H1 (cell line): ENCODE results near the gene ABHD6. TPM values are rescaled to one million over a fixed set of nuclear protein-coding genes. Genes with fewer than 3 reads are reported as not detected.

ENCODE experiments used
- CTCF ChIA-PET: fragments of 300-600 bp; sonication (Branson Sonifier 250); formaldehyde crosslinking; loops from one replicate; lab custom pipeline; 2021; ENCODE audit not compliant: partially characterized antibody; lab: Charles Lee
- POLR2A ChIA-PET: fragments of 300-600 bp; sonication (Branson Sonifier 250); formaldehyde crosslinking; loops from one replicate; lab custom pipeline; 2021; ENCODE audit warnings: inconsistent platforms; ENCODE audit not compliant: partially characterized antibody; lab: Charles Lee
- DNase-seq, 2 experiments: peaks; one replicate each; pipeline versions ENCODE4 v3.0.0 to v3.0.0-alpha.2; 2010 to 2022; ENCODE audit warnings: low spot score in 2 of 2, low read depth in 1 of 2, mixed read lengths in 1 of 2
- FAIRE-seq: peaks from 2 replicates; lab custom pipeline; 2011; peaks lifted over from hg19 to GRCh38; lab: Jason Lieb, UNC
- H2AFZ ChIP-seq: 2 replicates; pipeline ENCODE4 v1.8.1; 2012; ENCODE audit warnings: low read length, inconsistent platforms
- H2AK5ac ChIP-seq: 2 replicates; pipeline ENCODE4 v1.6.1; 2013; ENCODE audit warnings: low read depth, low read length
- H2BK120ac ChIP-seq: replicated peaks from 2 replicates; pipeline ENCODE3; 2013; ENCODE audit warnings: low read depth, low read length, inconsistent platforms
- H2BK12ac ChIP-seq: 2 replicates; pipeline ENCODE4 v1.6.1; 2013; ENCODE audit warnings: low read depth, low read length
- H2BK15ac ChIP-seq: 2 replicates; pipeline ENCODE4 v1.6.1; 2013; ENCODE audit warnings: low read length
- H2BK20ac ChIP-seq: 2 replicates; pipeline ENCODE4 v1.6.1; 2013; ENCODE audit warnings: low read length
- H2BK5ac ChIP-seq: 2 replicates; pipeline ENCODE4 v1.6.1; 2013; ENCODE audit warnings: low read depth, low read length
- H3K14ac ChIP-seq: 2 replicates; pipeline ENCODE4 v1.6.1; 2013; ENCODE audit warnings: inconsistent platforms; ENCODE audit not compliant: insufficient read length
- H3K18ac ChIP-seq: 2 replicates; pipeline ENCODE4 v1.6.1; 2013; ENCODE audit warnings: low read length; ENCODE audit errors: extremely low read depth
- H3K23ac ChIP-seq: 2 replicates; pipeline ENCODE4 v1.6.1; 2013; ENCODE audit warnings: inconsistent platforms; ENCODE audit not compliant: insufficient read length
- H3K23me2 ChIP-seq: 2 replicates; pipeline ENCODE4 v1.6.1; 2013; ENCODE audit warnings: low read depth, low read length
- H3K27ac ChIP-seq: 2 replicates; pipeline ENCODE4 v1.6.1; 2011; ENCODE audit warnings: low read depth, low read length, inconsistent platforms
- H3K27me3 ChIP-seq, 4 experiments: replicated peaks in 1 of 4; 1 replicate in 1 of 4; 2 replicates in 3 of 4; pipeline versions ENCODE4 v1.6.1 to v1.8.1; 2011 to 2013; ENCODE audit warnings: low read length in 3 of 4, mild to moderate bottlenecking in 3 of 4, inconsistent platforms in 2 of 4, mixed read lengths in 2 of 4, moderate library complexity in 1 of 4; ENCODE audit not compliant: control insufficient read depth in 3 of 4, insufficient read depth in 3 of 4; ENCODE audit errors: extremely low read depth in 1 of 4
- H3K36me3 ChIP-seq, 4 experiments: 2 replicates each; pipeline versions ENCODE4 v1.6.1 to v1.8.1; 2011 to 2013; ENCODE audit warnings: mild to moderate bottlenecking in 4 of 4, low read length in 3 of 4, moderate library complexity in 2 of 4, control low read depth in 1 of 4, inconsistent platforms in 1 of 4; ENCODE audit not compliant: insufficient read depth in 4 of 4, control insufficient read depth in 2 of 4
- H3K4ac ChIP-seq: replicated peaks from 2 replicates; pipeline ENCODE3; 2013; ENCODE audit warnings: low read length, low read depth, mixed read lengths, inconsistent platforms; ENCODE audit not compliant: insufficient read length
- H3K4me1 ChIP-seq, 4 experiments: replicated peaks in 1 of 4; 1 replicate in 1 of 4; 2 replicates in 3 of 4; pipeline versions ENCODE4 v1.6.1 to v1.8.1; 2011 to 2013; ENCODE audit warnings: low read length in 3 of 4, inconsistent platforms in 2 of 4, mixed read lengths in 1 of 4; ENCODE audit not compliant: insufficient read depth in 4 of 4, control insufficient read depth in 3 of 4
- H3K4me2 ChIP-seq, 2 experiments: 2 replicates each; pipeline versions ENCODE4 v1.6.1 to v1.8.1; 2011 to 2013; ENCODE audit warnings: low read depth in 2 of 2, low read length in 2 of 2, control low read depth in 1 of 2, inconsistent platforms in 1 of 2, mild to moderate bottlenecking in 1 of 2; ENCODE audit not compliant: insufficient read depth in 1 of 2
- H3K4me3 ChIP-seq, 4 experiments: fragments of 200-600, 300-600 bp in 1 of 4; sonication (generic), shearing (Covaris generic), sonication (Bioruptor Twin) in 1 of 4; 2 replicates each; pipeline versions ENCODE4 v1.5.1 to v1.8.1; 2011 to 2016; ENCODE audit warnings: low read length in 4 of 4, low read depth in 3 of 4, control low read depth in 2 of 4, inconsistent platforms in 2 of 4, mild to moderate bottlenecking in 2 of 4, mixed read lengths in 1 of 4, moderate library complexity in 1 of 4; ENCODE audit not compliant: insufficient read depth in 2 of 4; ENCODE audit errors: extremely low read depth in 1 of 4
- H3K56ac ChIP-seq: replicated peaks from 2 replicates; pipeline ENCODE3; 2013; ENCODE audit warnings: low read depth, mild to moderate bottlenecking, mixed read lengths, low read length, inconsistent platforms; ENCODE audit not compliant: insufficient read length
- H3K79me1 ChIP-seq: 2 replicates; pipeline ENCODE4 v1.6.1; 2013; ENCODE audit warnings: low read depth, low read length, control low read depth
- H3K79me2 ChIP-seq, 2 experiments: 2 replicates each; pipeline versions ENCODE4 v1.6.1 to v1.8.1; 2012 to 2013; ENCODE audit warnings: low read length in 2 of 2, mild to moderate bottlenecking in 2 of 2, inconsistent platforms in 1 of 2; ENCODE audit not compliant: insufficient read depth in 2 of 2, control insufficient read depth in 1 of 2
- H3K9ac ChIP-seq, 4 experiments: replicated peaks in 1 of 4; 1 replicate in 1 of 4; 2 replicates in 3 of 4; pipeline versions ENCODE4 v1.6.1 to v1.8.1; 2011 to 2013; ENCODE audit warnings: low read depth in 3 of 4, low read length in 3 of 4, control low read depth in 2 of 4, mild to moderate bottlenecking in 2 of 4, moderate library complexity in 2 of 4, inconsistent platforms in 1 of 4; ENCODE audit errors: extremely low read depth in 1 of 4
- H3K9me3 ChIP-seq, 2 experiments: 2 replicates each; pipeline versions ENCODE4 v1.6.1 to v1.8.1; 2012 to 2013; ENCODE audit warnings: mild to moderate bottlenecking in 2 of 2, moderate library complexity in 2 of 2, control low read depth in 1 of 2, inconsistent platforms in 1 of 2, low read depth in 1 of 2, low read length in 1 of 2, mixed read lengths in 1 of 2; ENCODE audit not compliant: insufficient read depth in 2 of 2
- H4K20me1 ChIP-seq, 2 experiments: replicated peaks in 1 of 2; 2 replicates each; pipeline versions ENCODE3 to v1.8.1; 2011 to 2013; ENCODE audit warnings: inconsistent platforms in 2 of 2, low read length in 2 of 2, mild to moderate bottlenecking in 1 of 2; ENCODE audit not compliant: insufficient read depth in 2 of 2, control insufficient read depth in 1 of 2
- H4K5ac ChIP-seq: 2 replicates; pipeline ENCODE4 v1.6.1; 2013; ENCODE audit warnings: low read length, low read depth, mixed read lengths, inconsistent platforms; ENCODE audit not compliant: insufficient read length
- H4K8ac ChIP-seq: 2 replicates; pipeline ENCODE4 v1.8.0; 2013; ENCODE audit warnings: mild to moderate bottlenecking, moderate library complexity, low read length, inconsistent platforms; ENCODE audit not compliant: insufficient read depth; ENCODE audit errors: extremely low read depth
- H4K91ac ChIP-seq: replicated peaks from 2 replicates; pipeline ENCODE3; 2013; ENCODE audit warnings: low read length, mixed read lengths, inconsistent platforms; ENCODE audit not compliant: insufficient read length
- SIRT6 ChIP-seq: IDR thresholded peaks from one replicate; pipeline ENCODE4 v1.7.1; 2012; ENCODE audit warnings: low read length, inconsistent platforms
- WGBS, 2 experiments: shearing (Covaris generic) in 1 of 2; methylation state at CpG; one replicate each; pipeline versions ENCODE4 v1.1.6 to v1.1.7; 2013 to 2015; ENCODE audit warnings: low lambda C conversion rate in 2 of 2, mixed read lengths in 2 of 2, inconsistent platforms in 1 of 2, low coverage in 1 of 2, missing lambda C conversion rate in 1 of 2; ENCODE audit not compliant: insufficient replicate concordance in 2 of 2, insufficient coverage in 1 of 2, insufficient read length in 1 of 2; ENCODE audit errors: extremely low coverage in 1 of 2, missing lambda C conversion rate in 1 of 2; 5-methylcytosine and 5-hydroxymethylcytosine counted together
- polyA plus RNA-seq, 7 experiments: library from polyadenylated mRNA; depleted of rRNA in 3 of 7; stranded (reverse) in 5 of 7; unstranded in 2 of 7; fragments of >200 nt in 5 of 7; fragments of 200-250 nt in 2 of 7; gene quantifications; 1 replicate in 5 of 7; 2 replicates in 1 of 7; 4 replicates in 1 of 7; pipeline versions ENCODE4 v1.2.1 to v1.2.3, GENCODE V29; 2011 to 2013; ENCODE audit warnings: missing spikeins in 2 of 7, mixed read lengths in 2 of 7
- total RNA-seq: library from RNA; stranded (reverse); fragmentation: NEBNext Ultra II Directional; extraction: Animal tissue kit (Norgen Biotek cat#: 25700); gene quantifications from 2 replicates; pipeline ENCODE4 v1.2.1, GENCODE V29; 2021
- TF ChIP-seq, protein P1 (sequence below), 3 experiments: IDR thresholded peaks; 1 replicate in 2 of 3; 2 replicates in 1 of 3; pipeline versions ENCODE4 v1.5.1 to v1.6.1; 2011; ENCODE audit warnings: low read length in 3 of 3, mild to moderate bottlenecking in 3 of 3, inconsistent platforms in 2 of 3, low read depth in 1 of 3, moderate library complexity in 1 of 3; ENCODE audit not compliant: insufficient read depth in 1 of 3; ENCODE audit errors: control extremely low read depth in 1 of 3

The ABHD6 gene
- total and polyA plus RNA-seq, 2 of the 8 experiments (the other 6 are each of a cell fraction or from before 2014, with no cell fraction given) = 5.9 to 6.6 TPM

DNA sequence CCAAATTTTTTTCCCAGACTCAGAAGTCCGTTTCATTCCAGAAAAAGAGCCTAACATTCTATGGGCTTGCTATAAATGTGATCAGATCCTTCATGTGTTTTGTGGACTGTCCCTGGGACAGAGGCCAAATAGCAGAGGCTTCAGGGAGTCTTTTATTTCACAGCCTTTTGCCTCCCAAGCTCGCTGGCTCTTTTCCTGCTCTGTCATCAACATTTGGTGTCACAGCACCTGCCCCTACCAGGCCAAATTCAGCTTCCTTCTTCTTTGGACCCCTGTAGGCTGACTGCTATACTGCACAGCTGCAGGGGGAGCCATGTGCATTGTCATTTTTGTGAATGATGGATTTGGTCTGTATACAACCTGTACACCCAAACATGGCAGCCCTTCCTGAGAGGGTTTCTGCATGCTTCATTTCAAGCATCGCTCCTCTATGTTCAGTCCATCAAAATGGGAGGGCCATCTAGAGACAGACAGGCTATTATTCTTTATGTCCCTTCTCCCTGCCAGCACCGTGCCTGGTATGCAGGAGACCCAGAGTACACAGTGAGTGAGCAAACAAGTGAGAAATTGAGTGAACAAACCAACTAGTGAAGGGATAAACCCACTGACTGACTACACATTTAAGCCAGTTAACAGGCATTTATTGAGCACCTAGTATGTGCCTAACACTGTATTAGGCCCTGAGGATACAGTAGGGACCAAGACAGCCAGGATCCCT is 50.6 kb downstream of the ABHD6 start:
- Histone ChIP-seq H4K20me1 (no peaks in the 10 kb centered on the region), H3K79me1 (no peaks in the 10 kb centered on the region), H3K9ac (no peak overlapping the region), H3K23ac (no peak overlapping the region), H4K8ac (no peak overlapping the region), H3K27ac (no peak overlapping the region), H3K9me3 (peaks cover 0 to 7% of the 10 kb centered on the region in 2 experiments; a peak in 1 of 4 replicates), H4K91ac (no peak overlapping the region), H2BK20ac (no peak overlapping the region), H3K36me3 (no peaks in the 10 kb centered on the region), H3K23me2 (peaks cover 1% of the 10 kb centered on the region; the same call in 1 of the 2 replicates), H4K5ac (no peak overlapping the region), H3K4me3 (no peak overlapping the region), H3K18ac (no peak overlapping the region), H3K4me2 (no peak overlapping the region), H3K4me1 (no peaks in the 10 kb centered on the region), H2BK120ac (no peak overlapping the region), H3K56ac (no peak overlapping the region), H2BK15ac (no peak overlapping the region), H2BK5ac (no peak overlapping the region), H2AFZ (no peak overlapping the region), H2BK12ac (no peak overlapping the region), H2AK5ac (no peak overlapping the region), H3K79me2 (no peaks in the 10 kb centered on the region), H3K4ac (no peak overlapping the region), H3K14ac (no peak overlapping the region), H3K27me3 (no peaks in the 10 kb centered on the region)
- WGBS, 2 experiments = 84% methylated on average over 4 of the region's 4 CpGs; no CpG with 5 or more reads in 1 of the 2 experiments
- CTCF ChIA-PET = interaction anchor here (0.6 to 1.5 kb wide), 7 partner anchors 12 to 280 kb away, joined by 3 to 5 read pairs (median 3); partner anchors contain the start of genes FLNB, HTD2 and RPP14
- no peak for FAIRE-seq
- no peak for TF ChIP-seq SIRT6
- TF ChIP-seq, protein P1, sequence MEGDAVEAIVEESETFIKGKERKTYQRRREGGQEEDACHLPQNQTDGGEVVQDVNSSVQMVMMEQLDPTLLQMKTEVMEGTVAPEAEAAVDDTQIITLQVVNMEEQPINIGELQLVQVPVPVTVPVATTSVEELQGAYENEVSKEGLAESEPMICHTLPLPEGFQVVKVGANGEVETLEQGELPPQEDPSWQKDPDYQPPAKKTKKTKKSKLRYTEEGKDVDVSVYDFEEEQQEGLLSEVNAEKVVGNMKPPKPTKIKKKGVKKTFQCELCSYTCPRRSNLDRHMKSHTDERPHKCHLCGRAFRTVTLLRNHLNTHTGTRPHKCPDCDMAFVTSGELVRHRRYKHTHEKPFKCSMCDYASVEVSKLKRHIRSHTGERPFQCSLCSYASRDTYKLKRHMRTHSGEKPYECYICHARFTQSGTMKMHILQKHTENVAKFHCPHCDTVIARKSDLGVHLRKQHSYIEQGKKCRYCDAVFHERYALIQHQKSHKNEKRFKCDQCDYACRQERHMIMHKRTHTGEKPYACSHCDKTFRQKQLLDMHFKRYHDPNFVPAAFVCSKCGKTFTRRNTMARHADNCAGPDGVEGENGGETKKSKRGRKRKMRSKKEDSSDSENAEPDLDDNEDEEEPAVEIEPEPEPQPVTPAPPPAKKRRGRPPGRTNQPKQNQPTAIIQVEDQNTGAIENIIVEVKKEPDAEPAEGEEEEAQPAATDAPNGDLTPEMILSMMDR (IDR thresholded peaks at IDR 0.05; ENCODE audit: control extremely low read depth in 1 of 3, insufficient read depth in 1 of 3, low read depth in 1 of 3, low read length in 3 of 3) = peak in 1 of 3 experiments; percentile 8; a peak in 1 of 4 replicates
- DNase-seq = no peak
- POLR2A ChIA-PET = no interaction called here
